ENCODE measurements around the gene OAS3.
"Not testable (repeated sequence)": the region's sequence is repeated elsewhere in the genome, so short reads cannot be mapped to it uniquely, and the experiment has no call there.

OAS3 gene

DNA sequence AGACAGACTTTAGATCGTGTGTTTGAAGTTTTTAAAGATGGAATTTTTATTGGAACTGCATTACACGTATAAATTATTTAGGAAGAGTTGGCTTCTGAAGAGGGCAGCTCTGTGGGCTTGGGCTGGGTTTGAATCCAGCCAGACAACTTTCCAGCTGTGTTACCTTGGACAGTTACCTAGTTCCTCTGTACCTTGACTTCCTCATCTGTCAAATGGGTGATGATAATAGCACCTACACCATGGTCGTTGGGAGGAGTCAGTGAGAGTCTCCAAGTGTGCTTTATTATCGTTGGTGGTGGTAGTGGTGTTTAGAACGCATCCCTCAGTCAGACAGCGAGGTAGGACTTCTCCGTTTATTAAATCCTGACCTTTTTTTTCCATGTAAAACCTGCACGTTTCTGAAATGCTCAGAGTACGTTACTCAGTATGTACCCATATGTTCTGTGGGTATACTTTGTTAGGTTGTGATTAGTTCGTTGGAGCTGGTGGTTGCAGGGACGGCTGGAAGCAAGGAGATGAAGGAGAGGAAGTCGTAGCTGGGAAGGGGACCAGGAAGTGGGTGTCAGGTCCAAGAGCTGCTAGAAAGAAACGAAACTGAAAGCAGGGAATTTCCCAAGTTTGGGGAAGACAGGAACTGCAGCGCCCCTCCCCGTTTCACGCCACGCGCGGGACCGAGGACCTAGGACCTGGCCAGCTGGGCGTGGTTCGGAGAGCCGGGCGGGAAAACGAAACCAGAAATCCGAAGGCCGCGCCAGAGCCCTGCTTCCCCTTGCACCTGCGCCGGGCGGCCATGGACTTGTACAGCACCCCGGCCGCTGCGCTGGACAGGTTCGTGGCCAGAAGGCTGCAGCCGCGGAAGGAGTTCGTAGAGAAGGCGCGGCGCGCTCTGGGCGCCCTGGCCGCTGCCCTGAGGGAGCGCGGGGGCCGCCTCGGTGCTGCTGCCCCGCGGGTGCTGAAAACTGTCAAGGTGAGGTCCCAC is at the start of gene OAS3:
TSS of gene OAS3 (plus strand) at position 734 of the 979 bp plus-strand sequence. CDS start at position 791, 57 bp downstream.
- DNase-seq, result peak; percentile 34

- DNase-seq, result no peak
These were observed 46.9 kb upstream of the OAS3 start for GRCh38 chr12:112891093-112892024.

GRCh38 chr12:112892856-112893255 is 45.4 kb upstream of the OAS3 start:
- no peak for DNase-seq

GRCh38 chr12:112894128-112894527 is 44.1 kb upstream of the OAS3 start:
- no peak for DNase-seq

DNA sequence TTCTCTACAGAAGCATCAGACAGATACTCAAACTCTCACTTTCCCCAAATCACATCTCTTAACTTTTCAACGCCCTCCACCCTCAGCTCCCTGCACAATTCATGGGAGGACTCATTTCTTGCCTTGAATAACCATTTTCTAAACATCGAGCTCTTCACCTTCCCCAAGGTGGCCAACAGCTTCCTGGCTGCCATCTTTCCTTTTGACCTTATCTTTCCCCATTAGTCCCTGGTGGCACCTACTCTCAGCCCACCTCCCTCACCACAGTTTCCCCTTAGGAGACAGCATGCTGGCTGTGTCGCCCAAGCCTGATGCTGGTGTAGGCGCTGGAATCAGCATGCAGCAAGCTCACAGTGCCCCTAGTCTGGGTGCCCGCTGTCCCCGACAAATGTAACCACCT is 39.9 kb upstream of the OAS3 start:
- DNase-seq, result no peak

- no peak for DNase-seq
These were observed 37.8 kb upstream of the OAS3 start for GRCh38 chr12:112900298-112901145.

- no peak for DNase-seq
These were observed 37.0 kb upstream of the OAS3 start for GRCh38 chr12:112901271-112901670.

DNA sequence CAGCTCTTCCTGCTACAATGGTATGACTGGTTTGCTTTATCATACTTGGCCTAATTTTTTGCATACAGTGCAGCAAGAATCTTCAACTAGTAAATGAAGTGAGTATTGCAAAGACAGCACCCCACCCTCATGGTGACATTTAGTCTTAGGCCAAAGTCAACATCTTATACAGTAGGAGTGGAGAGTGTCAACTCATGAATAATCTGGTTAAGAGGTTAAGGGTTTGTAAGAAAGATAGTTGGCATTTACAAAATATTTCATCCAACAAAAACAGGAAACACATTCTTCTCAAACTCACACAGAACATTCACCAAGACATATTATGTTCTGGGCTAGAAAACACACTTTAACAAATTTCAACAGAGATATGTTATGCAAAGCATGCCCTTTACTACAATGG is 33.7 kb upstream of the OAS3 start:
- DNase-seq, result no peak

DNA sequence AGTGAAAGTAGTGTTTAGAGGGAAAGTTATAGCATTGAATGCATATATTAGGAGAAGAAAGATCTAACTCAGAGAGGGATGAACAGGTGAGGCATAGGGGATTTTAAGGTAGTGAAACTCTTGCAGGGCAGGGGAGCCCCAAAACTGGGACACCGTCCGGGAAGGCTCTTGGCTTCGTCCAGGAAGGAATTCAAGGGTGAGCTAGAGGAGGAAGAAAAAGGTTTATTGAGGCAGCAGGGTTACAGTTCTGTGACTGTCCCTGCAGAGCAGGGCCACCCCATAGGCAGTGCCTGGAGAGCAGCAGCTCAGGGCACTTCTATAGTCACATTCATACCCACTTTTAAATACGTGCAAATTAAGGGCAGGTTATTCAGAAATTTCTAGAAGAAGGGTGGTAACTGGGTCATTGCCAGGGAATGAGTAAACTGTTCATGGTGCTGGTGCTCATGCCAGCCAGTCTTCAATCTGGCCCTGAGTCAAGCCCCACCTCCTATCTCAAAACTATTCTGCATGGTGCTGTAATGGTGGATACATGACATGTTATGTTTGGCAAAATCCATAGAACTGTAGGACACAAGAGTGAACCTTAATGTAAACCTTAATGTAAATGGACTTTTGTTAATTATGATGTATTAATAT is 32.7 kb upstream of the OAS3 start:
- DNase-seq, result no peak

- no peak for DNase-seq
These were observed 31.4 kb upstream of the OAS3 start, which contains the start of gene OAS1 for GRCh38 chr12:112906712-112907414. OAS1 (plus strand) TSS chr12:112906962; CDS start chr12:112907040, 78 bp downstream.

- no peak for DNase-seq
These were observed 30.7 kb upstream of the OAS3 start for GRCh38 chr12:112907415-112908157.

DNA sequence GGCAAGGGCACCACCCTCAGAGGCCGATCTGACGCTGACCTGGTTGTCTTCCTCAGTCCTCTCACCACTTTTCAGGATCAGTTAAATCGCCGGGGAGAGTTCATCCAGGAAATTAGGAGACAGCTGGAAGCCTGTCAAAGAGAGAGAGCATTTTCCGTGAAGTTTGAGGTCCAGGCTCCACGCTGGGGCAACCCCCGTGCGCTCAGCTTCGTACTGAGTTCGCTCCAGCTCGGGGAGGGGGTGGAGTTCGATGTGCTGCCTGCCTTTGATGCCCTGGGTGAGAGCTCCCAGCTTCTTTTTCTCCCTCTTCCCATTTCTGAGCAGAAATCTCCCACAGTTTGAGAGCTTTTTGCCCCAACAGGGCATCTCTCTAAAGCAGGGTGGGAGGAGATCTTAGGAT is 29.7 kb upstream of the OAS3 start:
- no peak for DNase-seq

DNA sequence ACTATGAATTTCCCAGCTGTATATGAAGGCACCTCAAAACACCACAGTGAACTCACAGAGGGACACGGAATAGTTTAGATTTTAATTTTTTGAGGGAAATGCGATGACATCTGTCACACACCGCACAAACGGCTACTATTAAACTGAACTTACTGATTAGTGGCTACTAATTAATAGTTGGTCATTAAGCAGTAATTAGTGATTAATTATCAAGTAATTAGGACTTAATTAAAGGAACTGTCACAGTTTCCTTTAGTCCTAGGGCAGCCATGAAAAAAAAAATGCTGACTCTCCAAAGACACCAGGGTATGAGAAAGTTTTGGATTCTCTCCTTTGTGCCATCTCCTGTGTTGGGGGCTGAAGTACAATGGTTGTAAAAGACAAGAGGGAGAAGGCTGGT is 28.6 kb upstream of the OAS3 start:
- no peak for DNase-seq

GRCh38 chr12:112913038-112913688 is 25.1 kb upstream of the OAS3 start:
- DNase-seq, result no peak

GRCh38 chr12:112913888-112914287 is 24.4 kb upstream of the OAS3 start:
- DNase-seq, result not testable (repeated sequence)

GRCh38 chr12:112916270-112916669 is 22.0 kb upstream of the OAS3 start:
- DNase-seq, result peak; percentile 47

GRCh38 chr12:112919121-112919520 is 19.2 kb upstream of the OAS3 start:
- DNase-seq, result no peak

- DNase-seq, result no peak
These were observed 13.3 kb upstream of the OAS3 start for GRCh38 chr12:112924986-112925385.

- DNase-seq, result not testable (repeated sequence)
These were observed 11.7 kb upstream of the OAS3 start for GRCh38 chr12:112926416-112927033.
